T-cell (primary cell): Measurements from ENCODE around the gene XKR7. TPM values are rescaled to one million over a fixed set of nuclear protein-coding genes. Genes with fewer than 3 reads are reported as not detected.

Experiments used
- ATAC-seq, 4 experiments: fragments of 200-7000 bp in 3 of 4; fragments of 150-1000 bp in 1 of 4; cut with Tn5 transposase; replicated peaks in 1 of 4; 1 replicate in 3 of 4; 2 replicates in 1 of 4; pipeline ENCODE4 v1.10.0; 2021; ENCODE audit warnings: moderate library complexity in 3 of 4, mild to moderate bottlenecking in 2 of 4, moderate number of reproducible peaks in 1 of 4
- CTCF ChIA-PET, 2 donors: fragments of 300-600 bp; sonication (Branson Sonifier 250); formaldehyde crosslinking; loops; one replicate each; lab custom pipeline; 2022; ENCODE audit warnings: antibody characterized with exemption in 2 of 2; lab: Charles Lee
- POLR2A ChIA-PET, 2 donors: fragments of 300-600 bp; sonication (Branson Sonifier 250); formaldehyde crosslinking; loops; one replicate each; lab custom pipeline; 2022; ENCODE audit warnings: antibody characterized with exemption in 2 of 2; lab: Charles Lee
- DNase-seq, 35 experiments: peaks; one replicate each; pipeline versions ENCODE4 v3.0.0 to v3.0.0-alpha.2; 2013 to 2023
- H3K27ac ChIP-seq: one replicate; pipeline ENCODE4 v1.5.1; 2013; ENCODE audit warnings: low read length
- H3K27me3 ChIP-seq, 2 experiments: replicated peaks in 1 of 2; 1 replicate in 1 of 2; 2 replicates in 1 of 2; pipeline versions ENCODE4 v1.6.1 to v1.7.0; 2013; ENCODE audit warnings: low read length in 1 of 2, mixed read lengths in 1 of 2; ENCODE audit not compliant: control insufficient read depth in 2 of 2, insufficient read depth in 2 of 2; ENCODE audit errors: extremely low read depth in 1 of 2
- H3K36me3 ChIP-seq, 2 donors: 1 replicate in 1 of 2; 2 replicates in 1 of 2; pipeline versions ENCODE4 v1.6.1 to v1.7.0; 2013; ENCODE audit warnings: low read length in 1 of 2; ENCODE audit not compliant: control insufficient read depth in 2 of 2, insufficient read depth in 1 of 2; ENCODE audit errors: extremely low read depth in 1 of 2
- H3K4me1 ChIP-seq, 2 experiments: 1 replicate in 1 of 2; 2 replicates in 1 of 2; pipeline versions ENCODE4 v1.6.1 to v1.7.0; 2013; ENCODE audit warnings: low read length in 2 of 2, mixed read lengths in 1 of 2; ENCODE audit not compliant: insufficient read depth in 2 of 2, control insufficient read depth in 1 of 2; ENCODE audit errors: extremely low read depth in 1 of 2
- H3K4me3 ChIP-seq, 2 donors: 1 replicate in 1 of 2; 2 replicates in 1 of 2; pipeline versions ENCODE4 v1.5.1 to v1.7.0; 2013; ENCODE audit warnings: mild to moderate bottlenecking in 2 of 2, low read length in 1 of 2, moderate library complexity in 1 of 2; ENCODE audit not compliant: control insufficient read depth in 1 of 2; ENCODE audit errors: extremely low read depth in 1 of 2
- H3K9me3 ChIP-seq: 2 replicates; pipeline ENCODE4 v1.7.0; 2013
- H3K27ac Mint-ChIP-seq, 2 donors: one replicate each; pipeline ENCODE4 v1.8.0; 2020 to 2021; ENCODE audit warnings: mild to moderate bottlenecking in 2 of 2, mixed read lengths in 2 of 2
- H3K27me3 Mint-ChIP-seq, 2 donors: one replicate each; pipeline ENCODE4 v1.8.0; 2021 to 2022; ENCODE audit warnings: mixed read lengths in 2 of 2
- H3K36me3 Mint-ChIP-seq: one replicate; pipeline ENCODE4 v1.8.0; 2021; ENCODE audit warnings: mixed read lengths
- H3K4me1 Mint-ChIP-seq, 3 donors: one replicate each; pipeline ENCODE4 v1.8.0; 2020 to 2022; ENCODE audit warnings: mixed read lengths in 3 of 3, mild to moderate bottlenecking in 1 of 3
- H3K4me3 Mint-ChIP-seq, 3 donors: one replicate each; pipeline ENCODE4 v1.8.0; 2020 to 2022; ENCODE audit warnings: mild to moderate bottlenecking in 3 of 3, mixed read lengths in 3 of 3, moderate library complexity in 3 of 3
- H3K9me3 Mint-ChIP-seq, 3 donors: one replicate each; pipeline ENCODE4 v1.8.0; 2020 to 2022; ENCODE audit warnings: mixed read lengths in 3 of 3
- WGBS: methylation state at CpG from one replicate; pipeline ENCODE4 v1.1.5; 2013; ENCODE audit warnings: missing lambda C conversion rate; ENCODE audit not compliant: insufficient coverage; 5-methylcytosine and 5-hydroxymethylcytosine counted together
- total RNA-seq, 35 experiments: library from RNA in 6 of 35; stranded (reverse) in 6 of 35; fragments of 120-200 nt in 1 of 35; gene quantifications; one replicate each; pipeline versions ENCODE4 v1.2.1 to v1.2.4 and lab custom pipeline; 2013 to 2026

XKR7 gene
- total RNA-seq, 5 donors from 2014 or later (not counting 1 experiment from before 2014, with no cell fraction given) = not detected

DNA sequence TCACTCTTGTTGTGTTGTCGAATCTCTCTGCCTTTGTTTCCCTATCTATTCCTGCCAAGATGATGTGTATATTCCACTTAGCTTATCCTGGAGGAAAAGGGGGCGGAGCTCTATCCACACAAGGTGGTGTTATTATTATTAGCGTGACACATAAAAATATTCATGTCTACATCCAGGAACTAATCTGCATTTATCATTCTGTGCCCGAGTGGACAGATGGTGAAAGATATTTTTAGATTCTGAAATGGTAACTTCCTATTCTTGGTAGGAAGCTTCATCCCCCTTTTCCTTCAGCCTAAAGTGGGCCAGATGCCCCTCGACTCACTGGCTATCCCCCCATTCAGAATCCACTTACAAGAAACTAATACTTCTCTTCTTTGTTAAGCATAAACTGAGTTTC, 2.0 kb downstream of the XKR7 start:
- Mint-ChIP-seq H3K36me3 (no peaks in the 10 kb centered on the region), H3K27me3 (peaks cover 55 to 66% of the 10 kb centered on the region in 2 donors), H3K4me3 (peak overlapping the region in 1 of 3 donors; percentile 11), H3K27ac (no peak overlapping the region), H3K4me1 (peaks cover 0 to 12% (median 6%) of the 10 kb centered on the region in 3 donors), H3K9me3 (no peaks in the 10 kb centered on the region)
- Histone ChIP-seq H3K9me3 (no peaks in the 10 kb centered on the region), H3K36me3 (no peaks in the 10 kb centered on the region), H3K27me3 (peaks cover 2 to 59% of the 10 kb centered on the region in 2 experiments), H3K27ac (no peak overlapping the region), H3K4me3 (no peak overlapping the region), H3K4me1 (peaks cover 0 to 12% of the 10 kb centered on the region in 2 experiments)
- ATAC-seq (no peak), DNase-seq (no peak)
- ChIA-PET POLR2A (interaction anchor here in 1 of 2 donors (1.1 kb wide), 1 partner anchor 110 kb away, joined by 3 read pairs; no protein-coding TSS in a partner anchor), CTCF (interaction anchor here (0.6 to 1.6 kb wide), 3 partner anchors 15 to 18 kb away, joined by 3 to 4 read pairs (median 3); partner anchors contain the start of gene PDRG1 (in 1 of the 2))
- no CpG with 5 or more reads among the region's 5 CpGs for WGBS

DNA sequence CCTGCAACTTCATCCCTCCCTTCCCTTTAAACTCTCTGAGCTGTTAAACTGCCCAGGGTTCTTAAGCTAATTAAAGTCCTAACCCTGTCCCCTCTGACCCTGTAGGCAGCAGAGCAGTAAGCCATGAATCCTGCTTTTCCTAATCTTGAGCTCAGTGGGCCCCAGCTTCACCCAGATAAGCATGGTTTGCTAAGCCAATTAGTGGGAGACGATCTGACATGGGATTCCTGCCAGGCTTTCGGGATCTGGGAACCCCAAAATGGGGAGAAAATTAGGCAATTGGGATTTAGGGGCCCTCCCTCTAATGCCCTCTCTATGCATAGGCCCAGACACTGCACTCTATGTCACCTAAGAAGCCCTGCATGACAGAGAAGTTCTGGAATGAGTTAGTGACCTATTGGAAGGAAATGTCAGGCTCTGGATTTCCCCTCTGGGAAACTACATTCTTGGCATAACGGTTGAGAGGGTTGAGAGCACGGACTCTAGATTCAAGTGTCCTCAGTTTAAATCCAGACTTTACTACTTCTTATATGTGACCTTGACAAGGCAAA, 4.6 kb downstream of the XKR7 start:
- POLR2A ChIA-PET = no interaction called here
- Histone ChIP-seq H3K36me3 (no peaks in the 10 kb centered on the region), H3K4me1 (peaks cover 0 to 12% of the 10 kb centered on the region in 2 experiments), H3K9me3 (no peaks in the 10 kb centered on the region), H3K27me3 (peaks cover 2 to 46% of the 10 kb centered on the region in 2 experiments), H3K4me3 (no peak overlapping the region), H3K27ac (no peak overlapping the region)
- Mint-ChIP-seq H3K9me3 (no peaks in the 10 kb centered on the region), H3K36me3 (no peaks in the 10 kb centered on the region), H3K27ac (no peak overlapping the region), H3K27me3 (peaks cover 47 to 52% of the 10 kb centered on the region in 2 donors), H3K4me1 (peaks cover 0 to 7% (median 2%) of the 10 kb centered on the region in 3 donors), H3K4me3 (no peak overlapping the region)
- ATAC-seq = no peak
- DNase-seq = no peak
- CTCF ChIA-PET = interaction anchor here in 1 of 2 donors (1.1 to 1.6 kb wide), 2 partner anchors 9 to 21 kb away, joined by 4 to 6 read pairs; partner anchors contain the start of gene PDRG1
- no CpG with 5 or more reads among the region's 4 CpGs for WGBS

DNA sequence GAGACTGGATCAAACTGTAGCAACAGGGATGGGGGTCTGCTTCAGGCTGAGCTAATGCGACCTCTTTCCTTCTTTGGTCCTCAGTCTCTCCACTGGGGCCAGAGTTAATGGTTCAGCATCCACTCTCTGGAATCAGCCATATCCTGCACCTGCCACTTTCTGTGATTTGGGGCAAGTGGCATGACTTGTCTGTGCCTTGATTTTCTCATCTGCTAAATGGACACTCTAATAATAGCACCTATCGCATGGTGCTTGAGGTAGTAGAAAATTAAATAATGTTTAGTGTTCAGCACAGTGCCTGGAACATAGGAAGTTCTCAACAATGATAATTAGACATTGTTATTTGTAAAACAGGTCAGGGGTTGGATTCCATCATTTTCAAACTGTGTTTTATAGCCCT, 6.3 kb downstream of the XKR7 start:
- H3K4me3 Mint-ChIP-seq = no peak overlapping the region
- peaks cover 0 to 2% (median 0%) of the 10 kb centered on the region in 3 donors for H3K4me1 Mint-ChIP-seq
- no peaks in the 10 kb centered on the region for H3K36me3 ChIP-seq
- no peaks in the 10 kb centered on the region for H3K9me3 Mint-ChIP-seq
- no peaks in the 10 kb centered on the region for H3K4me1 ChIP-seq
- POLR2A ChIA-PET = no interaction called here
- ATAC-seq (no peak), DNase-seq (no peak)
- WGBS = no CpG with 5 or more reads among the region's 2 CpGs
- H3K27ac ChIP-seq = no peak overlapping the region
- H3K9me3 ChIP-seq = no peaks in the 10 kb centered on the region
- no peak overlapping the region for H3K4me3 ChIP-seq
- CTCF ChIA-PET = no interaction called here
- H3K27ac Mint-ChIP-seq = no peak overlapping the region
- no peaks in the 10 kb centered on the region for H3K36me3 Mint-ChIP-seq
- peaks cover 2 to 32% of the 10 kb centered on the region in 2 experiments for H3K27me3 ChIP-seq
- H3K27me3 Mint-ChIP-seq = peaks cover 46 to 47% of the 10 kb centered on the region in 2 donors

DNA sequence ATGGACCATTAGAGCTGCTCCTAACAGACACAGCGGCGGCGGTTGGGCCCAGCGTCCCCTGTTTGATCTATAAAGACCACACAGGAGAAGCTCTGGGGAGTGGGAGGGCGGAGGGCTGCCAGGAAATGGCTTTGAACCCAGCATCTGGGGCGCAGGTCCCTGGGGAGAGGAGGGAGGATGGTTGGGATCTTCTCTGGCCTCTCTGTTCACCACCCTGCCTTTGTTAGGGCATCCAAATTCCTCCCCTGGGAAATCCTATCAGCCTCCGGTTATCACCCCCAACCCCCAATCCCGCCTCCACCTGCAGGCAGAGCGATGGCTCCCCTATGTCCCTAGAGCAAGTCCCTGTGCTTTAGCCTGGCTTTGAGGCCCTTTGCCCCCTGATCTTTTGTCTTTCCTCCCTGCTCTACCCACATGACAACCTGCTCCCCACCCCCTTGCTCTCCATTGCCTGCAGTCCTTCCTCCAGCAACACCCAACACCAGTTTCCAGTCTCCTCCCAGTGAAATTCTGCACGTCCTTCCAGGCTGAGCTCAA, 7.1 kb downstream of the XKR7 start:
- Mint-ChIP-seq H3K27me3 (peaks cover 44 to 46% of the 10 kb centered on the region in 2 donors), H3K4me3 (no peak overlapping the region), H3K27ac (no peak overlapping the region), H3K9me3 (no peaks in the 10 kb centered on the region), H3K36me3 (no peaks in the 10 kb centered on the region), H3K4me1 (no peaks in the 10 kb centered on the region)
- ChIA-PET CTCF (no interaction called here), POLR2A (no interaction called here)
- Histone ChIP-seq H3K4me3 (no peak overlapping the region), H3K27ac (no peak overlapping the region), H3K27me3 (peaks cover 2 to 36% of the 10 kb centered on the region in 2 experiments), H3K36me3 (no peaks in the 10 kb centered on the region), H3K9me3 (no peaks in the 10 kb centered on the region), H3K4me1 (no peaks in the 10 kb centered on the region)
- DNase-seq (no peak), ATAC-seq (no peak)
- 65% methylated on average over 4 of the region's 10 CpGs for WGBS

DNA sequence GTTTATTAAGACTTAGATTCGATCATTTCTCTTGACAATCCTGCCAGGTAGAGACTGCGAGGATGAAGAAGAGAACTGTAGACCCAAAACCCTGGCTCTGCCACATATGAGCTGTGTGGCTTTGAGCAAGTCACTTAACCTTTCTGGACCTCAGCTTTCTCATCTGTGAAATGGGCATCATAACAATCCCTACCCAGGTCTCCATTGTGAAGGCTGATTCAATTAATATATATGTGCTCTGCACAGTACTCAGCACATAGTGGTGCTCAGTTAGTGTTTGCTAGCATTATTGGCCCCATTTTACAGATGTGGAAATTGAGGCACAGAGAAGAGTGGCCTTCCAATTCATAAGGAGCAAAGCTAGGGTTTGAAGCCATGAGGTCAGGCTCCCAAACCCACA, 7.9 kb downstream of the XKR7 start:
- H3K27me3 ChIP-seq = peaks cover 2 to 44% of the 10 kb centered on the region in 2 experiments
- no peak for ATAC-seq
- peaks cover 36 to 40% of the 10 kb centered on the region in 2 donors for H3K27me3 Mint-ChIP-seq
- POLR2A ChIA-PET = interaction anchor here in 1 of 2 donors (0.6 kb wide), 1 partner anchor 709 kb away, joined by 8 read pairs; no protein-coding TSS in a partner anchor
- no peaks in the 10 kb centered on the region for H3K36me3 Mint-ChIP-seq
- no peaks in the 10 kb centered on the region for H3K9me3 ChIP-seq
- no peak overlapping the region for H3K27ac ChIP-seq
- no CpG with 5 or more reads among the region's 2 CpGs for WGBS
- no peak overlapping the region for H3K4me3 ChIP-seq
- H3K27ac Mint-ChIP-seq = no peak overlapping the region
- no peaks in the 10 kb centered on the region for H3K9me3 Mint-ChIP-seq
- H3K4me1 ChIP-seq = no peaks in the 10 kb centered on the region
- H3K4me1 Mint-ChIP-seq = no peaks in the 10 kb centered on the region
- CTCF ChIA-PET = no interaction called here
- no peak for DNase-seq
- no peak overlapping the region for H3K4me3 Mint-ChIP-seq
- H3K36me3 ChIP-seq = no peaks in the 10 kb centered on the region

DNA sequence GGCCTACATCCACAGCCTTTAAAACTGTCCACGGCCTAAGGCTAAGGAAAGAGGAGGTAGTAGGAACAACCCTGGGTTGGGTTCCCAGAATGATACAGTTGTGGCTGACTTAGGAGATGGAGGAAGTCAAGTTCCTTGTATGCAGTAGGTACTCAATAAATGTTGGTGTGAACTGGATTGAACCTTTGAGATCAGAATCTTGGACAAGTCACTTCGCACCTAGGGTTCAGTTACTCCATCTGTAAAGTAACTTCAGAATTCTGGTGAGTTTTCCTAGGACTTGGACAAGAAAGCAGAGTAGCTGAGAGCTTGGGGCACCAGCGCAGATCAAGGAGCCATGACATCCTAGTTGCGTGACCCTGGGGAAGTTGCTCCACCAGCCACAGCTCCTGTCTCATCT, 9.1 kb downstream of the XKR7 start:
- Mint-ChIP-seq H3K36me3 (no peaks in the 10 kb centered on the region), H3K27ac (peak overlapping the region in 1 of 2 donors; percentile 2), H3K4me1 (no peaks in the 10 kb centered on the region), H3K9me3 (no peaks in the 10 kb centered on the region), H3K27me3 (peaks cover 35 to 41% of the 10 kb centered on the region in 2 donors), H3K4me3 (no peak overlapping the region)
- ATAC-seq = no peak
- H3K9me3 ChIP-seq = no peaks in the 10 kb centered on the region
- no peak for DNase-seq
- peaks cover 0 to 44% of the 10 kb centered on the region in 2 experiments for H3K27me3 ChIP-seq
- H3K4me1 ChIP-seq = no peaks in the 10 kb centered on the region
- POLR2A ChIA-PET = no interaction called here
- no peaks in the 10 kb centered on the region for H3K36me3 ChIP-seq
- no peak overlapping the region for H3K4me3 ChIP-seq
- no peak overlapping the region for H3K27ac ChIP-seq
- CTCF ChIA-PET = interaction anchor here in 1 of 2 donors (1.2 kb wide), 1 partner anchor 41 kb away, joined by 3 read pairs; no protein-coding TSS in a partner anchor
- WGBS = 68% methylated on average over 3 of the region's 4 CpGs
